GM12864 (cell line): ENCODE results near the gene PITPNM1.

Experiments used
- DNase-seq: peaks from one replicate; pipeline ENCODE4 v3.0.0-alpha.2; 2011; ENCODE audit warnings: low read depth
- H3K4me3 ChIP-seq: 2 replicates; pipeline ENCODE4 v1.5.1; 2011; ENCODE audit warnings: mild to moderate bottlenecking, low read depth, low read length, control low read depth
- CTCF ChIP-seq: IDR thresholded peaks from 2 replicates; pipeline ENCODE4 v1.5.1; 2011; ENCODE audit warnings: low read depth, mild to moderate bottlenecking, moderate library complexity, low read length, control low read depth, inconsistent platforms; ENCODE audit errors: missing control alignments

The PITPNM1 gene

GRCh38 chr11:67450796-67451657 lies 54.1 kb downstream of the PITPNM1 start:
- DNase-seq: no peak
- no peak overlapping the region for H3K4me3 ChIP-seq
- TF ChIP-seq CTCF: no peak

DNA sequence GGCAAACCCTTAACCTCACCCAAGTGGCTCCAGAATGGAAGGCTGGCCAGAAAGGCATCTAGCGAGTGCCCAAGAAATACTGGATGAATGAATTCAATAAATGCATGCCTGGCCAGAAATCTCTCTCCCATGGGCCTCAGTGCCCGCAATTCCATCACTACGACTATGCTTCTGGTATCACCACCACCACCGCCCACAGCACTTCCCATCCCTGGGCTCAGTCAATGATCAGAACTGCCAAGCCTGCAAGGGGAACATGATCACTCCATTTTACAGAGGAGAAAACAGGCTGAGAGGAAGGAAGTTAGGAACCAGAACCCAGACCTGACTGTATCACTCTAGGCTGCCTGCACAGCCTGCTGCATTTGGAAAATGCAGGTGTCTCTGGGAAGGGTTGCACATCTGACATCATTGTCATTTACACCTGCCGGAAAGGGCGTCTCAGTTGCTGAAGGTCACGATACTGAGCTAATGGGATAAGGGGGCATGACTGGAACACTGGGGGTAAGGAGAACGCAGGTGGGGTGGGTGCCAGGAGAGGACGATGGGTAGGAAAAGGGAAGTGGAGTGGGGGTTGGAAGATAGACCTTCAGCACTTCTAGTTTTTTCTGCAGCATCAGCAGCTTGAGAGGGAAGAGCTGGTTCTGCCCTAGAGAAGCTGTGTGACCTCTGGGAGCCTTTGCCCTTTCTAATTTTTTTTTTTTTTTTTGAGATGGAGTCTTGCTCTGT lies 55.9 kb downstream of the PITPNM1 start:
- DNase-seq: no peak
- no peak overlapping the region for H3K4me3 ChIP-seq
- no peak for TF ChIP-seq CTCF

GRCh38 chr11:67448220-67448609 lies 56.9 kb downstream of the PITPNM1 start:
- H3K4me3 ChIP-seq: no peak overlapping the region
- DNase-seq: no peak
- TF ChIP-seq CTCF: no peak

- no peak for TF ChIP-seq CTCF
- no peak for DNase-seq
- H3K4me3 ChIP-seq: no peak overlapping the region
These were observed 59.6 kb downstream of the PITPNM1 start for GRCh38 chr11:67445515-67445914.

DNA sequence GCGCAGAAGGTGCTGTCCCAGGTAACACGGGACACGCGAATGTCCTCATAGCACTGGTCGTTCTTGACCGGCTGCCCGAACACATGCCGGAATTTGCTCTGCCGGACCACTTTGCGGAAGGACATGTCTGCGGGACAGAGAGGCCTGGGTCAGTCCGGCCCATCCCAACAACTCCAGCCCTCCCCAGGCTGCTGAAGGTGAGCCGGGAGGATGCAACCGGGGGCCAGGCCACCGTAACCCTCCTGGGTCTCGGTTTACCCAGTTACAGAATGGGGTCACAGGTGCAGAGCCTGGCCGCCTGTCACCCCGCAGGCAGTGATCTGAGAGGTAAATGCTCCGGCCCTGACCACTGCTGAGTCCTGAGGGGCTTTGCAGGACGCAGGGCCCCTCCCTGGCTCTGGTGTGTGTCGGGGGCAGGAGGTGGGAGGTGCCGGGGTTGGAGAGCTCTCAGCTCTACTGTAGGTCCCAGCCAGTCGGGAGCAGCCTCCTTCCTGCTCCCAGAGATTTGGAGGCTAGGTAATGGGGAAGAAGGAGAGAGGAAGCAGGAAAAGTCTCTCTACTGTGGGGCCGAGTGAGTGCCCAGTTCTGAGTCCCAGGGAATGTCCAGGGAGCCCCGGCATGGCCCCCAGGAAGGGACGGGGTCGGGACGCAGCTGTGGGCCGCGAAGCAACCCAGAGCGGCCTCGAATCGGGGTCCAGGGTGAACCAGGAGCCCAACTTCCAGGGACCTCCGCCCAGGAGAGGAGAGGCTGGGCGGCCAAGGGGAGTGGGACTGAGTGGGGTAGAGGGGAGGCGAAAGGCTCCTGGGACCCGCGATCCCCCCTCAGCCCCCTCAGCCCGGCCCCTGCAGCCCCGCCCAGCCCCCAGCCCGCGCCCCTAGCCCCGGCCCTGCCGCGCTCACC lies 62.4 kb downstream of the PITPNM1 start:
- DNase-seq: no peak
- TF ChIP-seq CTCF: no peak
- peak overlapping the region; percentile 40 for H3K4me3 ChIP-seq
